IMR-90 (cell line): ENCODE data around the gene ACP2. TPM values are rescaled to one million over a fixed set of nuclear protein-coding genes. Genes with fewer than 3 reads are reported as not detected.

ENCODE experiments used
- ATAC-seq: fragments of 200-7000 bp; cut with Tn5 transposase; 2 replicates; pipeline ENCODE4 v1.9.1; 2020; ENCODE audit warnings: low read depth, mild to moderate bottlenecking, moderate library complexity
- BruUV-seq: library from RNA; stranded (reverse); fragments of 400-500 nt; replicated peaks from 2 replicates; lab custom pipeline; 2021; lab: Mats Ljungman, UMichigan
- CTCF ChIA-PET: fragments of 300-600 bp; formaldehyde crosslinking; extraction: SDS; loops from one replicate; lab custom pipeline; 2021; ENCODE audit warnings: antibody characterized with exemption; lab: Yijun Ruan, JAX
- POLR2A ChIA-PET: fragments of 300-600 bp; sonication (Branson Sonifier 250); formaldehyde crosslinking; loops from one replicate; lab custom pipeline; 2022; ENCODE audit warnings: antibody characterized with exemption; ENCODE audit not compliant: unreplicated experiment; lab: Charles Lee
- DNase-seq: peaks from one replicate; pipeline ENCODE4 v3.0.0; 2013
- H2AFZ ChIP-seq: replicated peaks from 2 replicates; pipeline ENCODE3; 2013; ENCODE audit warnings: low read length, mild to moderate bottlenecking; ENCODE audit not compliant: poor library complexity
- H2AK5ac ChIP-seq: 2 replicates; pipeline ENCODE4 v1.6.1; 2013; ENCODE audit warnings: low read depth, low read length, inconsistent platforms
- H2AK9ac ChIP-seq: replicated peaks from 2 replicates; pipeline ENCODE3; 2013; ENCODE audit warnings: mild to moderate bottlenecking, low read depth, low read length, moderate library complexity; ENCODE audit not compliant: poor library complexity
- H2BK120ac ChIP-seq: 2 replicates; pipeline ENCODE4 v1.6.1; 2013; ENCODE audit warnings: low read depth, low read length, inconsistent platforms
- H2BK15ac ChIP-seq: 3 replicates; pipeline ENCODE4 v1.6.1; 2013; ENCODE audit warnings: low read depth, low read length, inconsistent platforms
- H2BK20ac ChIP-seq: 2 replicates; pipeline ENCODE4 v1.6.1; 2013; ENCODE audit warnings: low read depth, mild to moderate bottlenecking, inconsistent platforms, low read length, moderate library complexity
- H2BK5ac ChIP-seq: 2 replicates; pipeline ENCODE4 v1.6.1; 2013; ENCODE audit warnings: mild to moderate bottlenecking, low read depth, low read length, inconsistent platforms; ENCODE audit not compliant: poor library complexity, severe bottlenecking
- H3K14ac ChIP-seq: replicated peaks from 2 replicates; pipeline ENCODE4 v1.6.1; 2013; ENCODE audit warnings: low read depth, low read length, inconsistent platforms
- H3K18ac ChIP-seq: 2 replicates; pipeline ENCODE4 v1.6.1; 2013; ENCODE audit warnings: low read depth, low read length, control low read depth
- H3K23ac ChIP-seq: 2 replicates; pipeline ENCODE4 v1.6.1; 2013; ENCODE audit warnings: low read depth, low read length, inconsistent platforms
- H3K27ac ChIP-seq: 2 replicates; pipeline ENCODE4 v1.5.1; 2013; ENCODE audit warnings: mild to moderate bottlenecking, control low read depth, low read length; ENCODE audit not compliant: insufficient read depth
- H3K27me3 ChIP-seq: 2 replicates; pipeline ENCODE4 v1.6.1; 2013; ENCODE audit warnings: low read length; ENCODE audit not compliant: control insufficient read depth, insufficient read depth
- H3K36me3 ChIP-seq: 2 replicates; pipeline ENCODE4 v1.6.1; 2013; ENCODE audit warnings: low read length, mixed read lengths; ENCODE audit not compliant: control insufficient read depth, insufficient read depth
- H3K4ac ChIP-seq: 2 replicates; pipeline ENCODE4 v1.6.1; 2013; ENCODE audit warnings: low read depth, low read length, inconsistent platforms
- H3K4me1 ChIP-seq: 2 replicates; pipeline ENCODE4 v1.6.1; 2013; ENCODE audit warnings: low read length, mixed read lengths; ENCODE audit not compliant: control insufficient read depth, insufficient read depth
- H3K4me2 ChIP-seq: 2 replicates; pipeline ENCODE4 v1.6.1; 2013; ENCODE audit warnings: low read depth, mild to moderate bottlenecking, control low read depth, low read length, moderate library complexity
- H3K4me3 ChIP-seq: 2 replicates; pipeline ENCODE4 v1.5.1; 2013; ENCODE audit warnings: low read depth, mild to moderate bottlenecking, control low read depth, low read length, moderate library complexity; ENCODE audit not compliant: insufficient read depth
- H3K56ac ChIP-seq: 2 replicates; pipeline ENCODE4 v1.6.1; 2013; ENCODE audit warnings: low read length, inconsistent platforms; ENCODE audit not compliant: insufficient read depth; ENCODE audit errors: extremely low read depth
- H3K79me1 ChIP-seq, 2 experiments: 2 replicates each; pipeline ENCODE4 v1.6.1; 2013; ENCODE audit warnings: low read length in 2 of 2, inconsistent platforms in 1 of 2, low read depth in 1 of 2
- H3K9ac ChIP-seq: 2 replicates; pipeline ENCODE4 v1.6.1; 2013; ENCODE audit warnings: low read depth, low read length, control low read depth
- H3K9me1 ChIP-seq: 2 replicates; pipeline ENCODE4 v1.6.1; 2013; ENCODE audit warnings: low read length, inconsistent platforms; ENCODE audit not compliant: insufficient read depth
- H3K9me3 ChIP-seq: 2 replicates; pipeline ENCODE4 v1.6.1; 2013; ENCODE audit warnings: low read length; ENCODE audit not compliant: control insufficient read depth, insufficient read depth
- H4K20me1 ChIP-seq: 2 replicates; pipeline ENCODE4 v1.6.1; 2013; ENCODE audit warnings: low read length, inconsistent platforms; ENCODE audit not compliant: insufficient read depth
- H4K5ac ChIP-seq: 2 replicates; pipeline ENCODE4 v1.6.1; 2013; ENCODE audit warnings: mild to moderate bottlenecking, low read depth, low read length, control low read depth
- H4K8ac ChIP-seq, 2 experiments: 2 replicates each; pipeline ENCODE4 v1.6.1; 2013; ENCODE audit warnings: low read depth in 2 of 2, low read length in 2 of 2, control low read depth in 1 of 2, inconsistent platforms in 1 of 2
- H4K91ac ChIP-seq: 2 replicates; pipeline ENCODE4 v1.6.1; 2013; ENCODE audit warnings: low read depth, low read length, inconsistent platforms; ENCODE audit not compliant: insufficient read depth
- CHD1 ChIP-seq: IDR thresholded peaks from 2 replicates; pipeline ENCODE4 v1.6.1; 2012; ENCODE audit warnings: low read depth, low read length, improper control_type of control experiment
- MAZ ChIP-seq: IDR thresholded peaks from 2 replicates; pipeline ENCODE4 v1.6.1; 2012; ENCODE audit warnings: low read depth, mild to moderate bottlenecking, low read length, improper control_type of control experiment, moderate library complexity, borderline replicate concordance
- USF2 ChIP-seq: fragments of 150-350 bp; IDR thresholded peaks from 2 replicates; pipeline ENCODE4 v1.6.1; 2017; ENCODE audit warnings: mild to moderate bottlenecking, antibody characterized with exemption, low read length, low read depth
- WGBS, 2 experiments: methylation state at CpG; one replicate each; pipeline versions ENCODE4 v1.1.5 to v1.1.7; 2013; ENCODE audit warnings: missing lambda C conversion rate in 2 of 2; ENCODE audit not compliant: insufficient read length in 1 of 2; ENCODE audit errors: extremely low coverage in 2 of 2; 5-methylcytosine and 5-hydroxymethylcytosine counted together
- dilution Hi-C: fragments of 300-500 bp; cut with HindIII; formaldehyde crosslinking; loops from one replicate; pipeline ENCODE4 v1.14.3; 2018; ENCODE audit warnings: low sequenced_read_pairs; ENCODE audit not compliant: unreplicated experiment
- in situ Hi-C: fragments of 300-500 bp; cut with MboI; formaldehyde crosslinking; loops from 3 replicates; pipeline ENCODE4 v1.14.3; 2019; ENCODE audit warnings: low sequenced_read_pairs, inconsistent platforms, mixed read lengths
- intact Hi-C: fragments of 100-400 bp; cut with micrococcal nuclease; formaldehyde crosslinking; loops from 2 replicates; pipeline ENCODE4 v1.10.0; 2022
- polyA plus RNA-seq, 3 experiments: library from polyadenylated mRNA; depleted of rRNA; stranded (reverse); fragments of >200 nt; gene quantifications; 2 replicates each; pipeline ENCODE4 v1.2.3, GENCODE V29; 2012; ENCODE audit warnings: low replicate concordance in 1 of 3
- total RNA-seq: library from RNA; depleted of rRNA; stranded (reverse); fragments of >200 nt; gene quantifications from 2 replicates; pipeline ENCODE4 v1.2.3, GENCODE V29; 2012

Gene ACP2
- total and polyA plus RNA-seq, 2 of the 4 experiments (the other 2 are of a cell fraction): 17.7 to 23.6 TPM

DNA sequence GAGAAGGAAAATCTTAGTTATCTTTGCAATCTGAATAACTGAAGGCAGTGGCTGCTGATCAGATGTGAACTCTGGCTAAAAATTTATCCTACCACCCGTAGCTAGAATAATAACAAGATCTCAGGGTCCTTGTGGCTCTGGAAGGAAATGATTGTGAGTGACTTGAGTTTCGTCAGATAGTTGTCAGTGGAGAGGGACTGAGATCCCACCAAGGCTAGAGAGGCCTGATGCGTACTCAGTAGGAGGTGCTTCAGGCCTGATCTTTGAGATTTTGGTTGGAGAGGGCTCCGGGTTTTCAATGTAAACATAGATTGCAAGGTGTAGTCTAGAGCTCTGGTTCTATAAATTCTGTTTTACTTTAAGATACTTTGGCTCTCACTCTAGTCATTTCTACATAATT is 22.7 kb upstream of the ACP2 start:
- H3K36me3 ChIP-seq: peaks cover 15% of the 10 kb centered on the region
- H3K4ac ChIP-seq: no peak overlapping the region
- H4K8ac ChIP-seq: no peak overlapping the region
- DNase-seq: no peak
- in situ Hi-C loops (no loop called here), intact Hi-C loops (loop anchor here (2.0 to 5.0 kb wide), 2 partner anchors 36 to 83 kb away; no protein-coding TSS in a partner anchor), dilution Hi-C loops (no loop called here)
- no peak for TF ChIP-seq MAZ
- no peak for TF ChIP-seq USF2
- TF ChIP-seq CHD1: no peak
- peaks cover 22% of the 10 kb centered on the region for H3K9me1 ChIP-seq
- no peak overlapping the region for H2AFZ ChIP-seq
- H2BK5ac ChIP-seq: no peak overlapping the region
- peaks cover 26 to 58% of the 10 kb centered on the region in 2 experiments for H3K79me1 ChIP-seq
- no peak overlapping the region for H2BK20ac ChIP-seq
- BruUV-seq: no TSS peak
- POLR2A ChIA-PET: interaction anchor here (0.8 kb wide), 1 partner anchor 14 kb away, joined by 4 read pairs; the partner anchor contains the start of gene NR1H3
- H3K14ac ChIP-seq: no peak overlapping the region
- no peak overlapping the region for H2AK9ac ChIP-seq
- H4K5ac ChIP-seq: no peak overlapping the region
- no peak overlapping the region for H2BK120ac ChIP-seq
- WGBS, 2 experiments: no CpG with 5 or more reads among the region's 4 CpGs
- CTCF ChIA-PET: interaction anchor here (0.6 to 1.6 kb wide), 4 partner anchors 12 to 145 kb away, joined by 3 to 5 read pairs (median 4); partner anchors contain the start of gene NR1H3
- H3K27ac ChIP-seq: no peak overlapping the region
- H3K9ac ChIP-seq: no peak overlapping the region
- peak overlapping the region; percentile 97; the same call in 1 of the 2 replicates for H3K4me2 ChIP-seq
- H2BK15ac ChIP-seq: no peak overlapping the region
- H3K27me3 ChIP-seq: no peaks in the 10 kb centered on the region
- no peak for ATAC-seq
- H4K91ac ChIP-seq: no peak overlapping the region
- no peaks in the 10 kb centered on the region for H3K9me3 ChIP-seq
- peak overlapping the region; percentile 79; the same call in 1 of the 2 replicates for H3K23ac ChIP-seq
- H3K56ac ChIP-seq: no peak overlapping the region
- H4K20me1 ChIP-seq: peaks cover 40% of the 10 kb centered on the region
- peaks cover 16% of the 10 kb centered on the region for H3K4me1 ChIP-seq
- H3K18ac ChIP-seq: no peak overlapping the region
- no peak overlapping the region for H2AK5ac ChIP-seq
- no peak overlapping the region for H3K4me3 ChIP-seq
